Stimulated activated naive CD8-positive, alpha-beta T cell treated with anti-CD3 and anti-CD28 coated beads, Interleukin-15, Interleukin-2, amounts not matched to agents 100 ng/mL and 50 ng/mL, for 24 hours (primary cell): Measurements from ENCODE around the gene AHRR.
A peak's percentile ranks its signal among the peaks of the same experiment; 100 is the strongest.

ENCODE experiments used
- H3K27ac Mint-ChIP-seq: one replicate; pipeline ENCODE4 v1.8.0; 2021; ENCODE audit warnings: mild to moderate bottlenecking, mixed read lengths
- H3K27me3 Mint-ChIP-seq: one replicate; pipeline ENCODE4 v1.8.0; 2021; ENCODE audit warnings: mixed read lengths
- H3K36me3 Mint-ChIP-seq: one replicate; pipeline ENCODE4 v1.8.0; 2021; ENCODE audit warnings: low read depth, mixed read lengths
- H3K4me1 Mint-ChIP-seq: one replicate; pipeline ENCODE4 v1.8.0; 2021; ENCODE audit warnings: low read depth, mixed read lengths
- H3K4me3 Mint-ChIP-seq: one replicate; pipeline ENCODE4 v1.8.0; 2021; ENCODE audit warnings: mild to moderate bottlenecking, mixed read lengths
- H3K9me3 Mint-ChIP-seq: one replicate; pipeline ENCODE4 v1.8.0; 2021; ENCODE audit warnings: mixed read lengths

AHRR gene

GRCh38 chr5:418162-419121, 96.9 kb downstream of the AHRR start:
- peaks cover 21% of the 10 kb centered on the region for H3K4me1 Mint-ChIP-seq
- H3K4me3 Mint-ChIP-seq = no peak overlapping the region
- H3K9me3 Mint-ChIP-seq = no peaks in the 10 kb centered on the region
- no peak overlapping the region for H3K27ac Mint-ChIP-seq
- no peaks in the 10 kb centered on the region for H3K27me3 Mint-ChIP-seq
- peaks cover 28% of the 10 kb centered on the region for H3K36me3 Mint-ChIP-seq

- Mint-ChIP-seq H3K4me3 (no peak overlapping the region), H3K27me3 (no peaks in the 10 kb centered on the region), H3K4me1 (peaks cover 25% of the 10 kb centered on the region), H3K27ac (no peak overlapping the region), H3K9me3 (no peaks in the 10 kb centered on the region), H3K36me3 (peaks cover 24% of the 10 kb centered on the region)
Measured at GRCh38 chr5:419970-420369, 98.5 kb downstream of the AHRR start.

GRCh38 chr5:420632-421286, 99.2 kb downstream of the AHRR start:
- Mint-ChIP-seq H3K27me3 (no peaks in the 10 kb centered on the region), H3K36me3 (peaks cover 24% of the 10 kb centered on the region), H3K27ac (no peak overlapping the region), H3K4me3 (no peak overlapping the region), H3K4me1 (peaks cover 24% of the 10 kb centered on the region), H3K9me3 (no peaks in the 10 kb centered on the region)

GRCh38 chr5:421287-421880, 99.9 kb downstream of the AHRR start:
- H3K27me3 Mint-ChIP-seq = no peaks in the 10 kb centered on the region
- H3K4me1 Mint-ChIP-seq = peaks cover 19% of the 10 kb centered on the region
- no peak overlapping the region for H3K4me3 Mint-ChIP-seq
- no peak overlapping the region for H3K27ac Mint-ChIP-seq
- peaks cover 4% of the 10 kb centered on the region for H3K9me3 Mint-ChIP-seq
- H3K36me3 Mint-ChIP-seq = peaks cover 29% of the 10 kb centered on the region

- Mint-ChIP-seq H3K27me3 (no peaks in the 10 kb centered on the region), H3K27ac (no peak overlapping the region), H3K36me3 (peaks cover 33% of the 10 kb centered on the region), H3K9me3 (peaks cover 6% of the 10 kb centered on the region), H3K4me3 (no peak overlapping the region), H3K4me1 (peaks cover 19% of the 10 kb centered on the region)
Measured at GRCh38 chr5:421901-422300, 100.4 kb downstream of the AHRR start.

- Mint-ChIP-seq H3K4me1 (peaks cover 19% of the 10 kb centered on the region), H3K9me3 (peaks cover 6% of the 10 kb centered on the region), H3K27me3 (no peaks in the 10 kb centered on the region), H3K36me3 (peaks cover 33% of the 10 kb centered on the region), H3K27ac (no peak overlapping the region), H3K4me3 (no peak overlapping the region)
Measured at GRCh38 chr5:422323-423232, 101.1 kb downstream of the AHRR start.

GRCh38 chr5:423233-423565, 101.7 kb downstream of the AHRR start:
- Mint-ChIP-seq H3K27me3 (no peaks in the 10 kb centered on the region), H3K4me3 (no peak overlapping the region), H3K9me3 (peaks cover 6% of the 10 kb centered on the region), H3K4me1 (peaks cover 19% of the 10 kb centered on the region), H3K36me3 (peaks cover 34% of the 10 kb centered on the region), H3K27ac (no peak overlapping the region)

- H3K9me3 Mint-ChIP-seq = peaks cover 6% of the 10 kb centered on the region
- peaks cover 19% of the 10 kb centered on the region for H3K4me1 Mint-ChIP-seq
- no peaks in the 10 kb centered on the region for H3K27me3 Mint-ChIP-seq
- peaks cover 34% of the 10 kb centered on the region for H3K36me3 Mint-ChIP-seq
- H3K27ac Mint-ChIP-seq = no peak overlapping the region
- H3K4me3 Mint-ChIP-seq = no peak overlapping the region
Measured at GRCh38 chr5:423626-424261, 102.2 kb downstream of the AHRR start.

- H3K27me3 Mint-ChIP-seq = no peaks in the 10 kb centered on the region
- no peak overlapping the region for H3K4me3 Mint-ChIP-seq
- H3K36me3 Mint-ChIP-seq = peaks cover 38% of the 10 kb centered on the region
- H3K4me1 Mint-ChIP-seq = peaks cover 19% of the 10 kb centered on the region
- H3K9me3 Mint-ChIP-seq = peaks cover 6% of the 10 kb centered on the region
- no peak overlapping the region for H3K27ac Mint-ChIP-seq
Measured at GRCh38 chr5:424301-425110, 103.0 kb downstream of the AHRR start.

GRCh38 chr5:425714-426113, 104.2 kb downstream of the AHRR start:
- H3K4me3 Mint-ChIP-seq = no peak overlapping the region
- no peak overlapping the region for H3K27ac Mint-ChIP-seq
- peaks cover 6% of the 10 kb centered on the region for H3K9me3 Mint-ChIP-seq
- H3K4me1 Mint-ChIP-seq = peaks cover 26% of the 10 kb centered on the region
- no peaks in the 10 kb centered on the region for H3K27me3 Mint-ChIP-seq
- peaks cover 36% of the 10 kb centered on the region for H3K36me3 Mint-ChIP-seq

- no peak overlapping the region for H3K4me3 Mint-ChIP-seq
- H3K36me3 Mint-ChIP-seq = peaks cover 36% of the 10 kb centered on the region
- no peaks in the 10 kb centered on the region for H3K27me3 Mint-ChIP-seq
- H3K4me1 Mint-ChIP-seq = peaks cover 28% of the 10 kb centered on the region
- H3K9me3 Mint-ChIP-seq = peaks cover 6% of the 10 kb centered on the region
- H3K27ac Mint-ChIP-seq = peak overlapping the region; percentile 7
Measured at GRCh38 chr5:426392-426976, 105.0 kb downstream of the AHRR start.

- Mint-ChIP-seq H3K27me3 (peaks cover 4% of the 10 kb centered on the region), H3K9me3 (peaks cover 6% of the 10 kb centered on the region), H3K27ac (no peak overlapping the region), H3K4me3 (no peak overlapping the region), H3K36me3 (peaks cover 29% of the 10 kb centered on the region), H3K4me1 (peaks cover 30% of the 10 kb centered on the region)
Measured at GRCh38 chr5:427415-428087, 106.0 kb downstream of the AHRR start.

GRCh38 chr5:428219-428618, 106.7 kb downstream of the AHRR start:
- Mint-ChIP-seq H3K36me3 (peaks cover 25% of the 10 kb centered on the region), H3K4me3 (no peak overlapping the region), H3K27ac (no peak overlapping the region), H3K27me3 (peaks cover 4% of the 10 kb centered on the region), H3K4me1 (peaks cover 25% of the 10 kb centered on the region), H3K9me3 (peaks cover 6% of the 10 kb centered on the region)
